GM12878 (cell line): Measurements from ENCODE around the gene AK8. TPM values are rescaled to one million over a fixed set of nuclear protein-coding genes. Genes with fewer than 3 reads are reported as not detected.

Experiments used
- ATAC-seq: fragments of 200-7000 bp; cut with Tn5 transposase; 3 replicates; pipeline ENCODE4 v1.9.1; 2020; ENCODE audit warnings: mild to moderate bottlenecking, moderate library complexity
- BruUV-seq: library from RNA; stranded (reverse); fragments of 400-500 nt; replicated peaks from 2 replicates; lab custom pipeline; 2021; lab: Mats Ljungman, UMichigan
- CTCF ChIA-PET: fragments of 300-600 bp; sonication (Branson Sonifier 250); formaldehyde crosslinking; extraction: SDS; loops from one replicate; lab custom pipeline; 2021; ENCODE audit warnings: inconsistent platforms; lab: Yijun Ruan, JAX
- POLR2A ChIA-PET: fragments of 350-600 bp; formaldehyde crosslinking; extraction: SDS; loops from one replicate; lab custom pipeline; 2021; ENCODE audit warnings: inconsistent platforms; lab: Charles Lee
- RAD21 ChIA-PET: fragments of 300-600 bp; sonication (Branson Sonifier 250); formaldehyde crosslinking; loops from one replicate; lab custom pipeline; 2023; ENCODE audit warnings: antibody characterized with exemption; ENCODE audit not compliant: unreplicated experiment; lab: Charles Lee
- SMC1A ChIA-PET: fragments of 300-600 bp; sonication (Branson Sonifier 250); formaldehyde crosslinking; loops from one replicate; lab custom pipeline; 2023; ENCODE audit not compliant: unreplicated experiment, uncharacterized antibody; lab: Charles Lee
- DNase-seq: peaks from one replicate; pipeline ENCODE4 v3.0.0-alpha.2; 2011; ENCODE audit warnings: low read depth, low spot score
- FAIRE-seq: peaks from 3 replicates; lab custom pipeline; 2011; peaks lifted over from hg19 to GRCh38; lab: Jason Lieb, UNC
- H2AFZ ChIP-seq: 2 replicates; pipeline ENCODE4 v1.6.0; 2011; ENCODE audit warnings: low read depth, low read length, control low read depth; ENCODE audit not compliant: control insufficient read depth
- H3K27ac ChIP-seq: 2 replicates; pipeline ENCODE4 v1.5.1; 2011; ENCODE audit warnings: control low read depth; ENCODE audit not compliant: control insufficient read depth, insufficient read depth
- H3K27me3 ChIP-seq, 2 experiments: replicated peaks in 1 of 2; 2 replicates each; pipeline versions ENCODE4 v1.6.0 to v1.6.1; 2011; ENCODE audit warnings: low read length in 1 of 2; ENCODE audit not compliant: control insufficient read depth in 2 of 2, insufficient read depth in 2 of 2
- H3K36me3 ChIP-seq, 2 experiments: 2 replicates each; pipeline ENCODE4 v1.5.1; 2011; ENCODE audit warnings: low read length in 1 of 2; ENCODE audit not compliant: control insufficient read depth in 2 of 2, insufficient read depth in 2 of 2
- H3K4me1 ChIP-seq: 2 replicates; pipeline ENCODE4 v1.6.1; 2011; ENCODE audit warnings: mild to moderate bottlenecking, low read length, moderate library complexity, mixed read lengths; ENCODE audit not compliant: control insufficient read depth, insufficient read depth
- H3K4me2 ChIP-seq: 2 replicates; pipeline ENCODE4 v1.6.0; 2011; ENCODE audit warnings: control low read depth; ENCODE audit not compliant: control insufficient read depth, insufficient read depth
- H3K4me3 ChIP-seq: fragments of 200-600 bp; sonication (generic); 2 replicates; pipeline ENCODE4 v1.5.1; 2016
- H3K79me2 ChIP-seq: 2 replicates; pipeline ENCODE4 v1.6.0; 2011; ENCODE audit warnings: low read length; ENCODE audit not compliant: control insufficient read depth, insufficient read depth
- H3K9ac ChIP-seq: 2 replicates; pipeline ENCODE4 v1.8.0; 2011; ENCODE audit warnings: low read length, control low read depth, mixed read lengths; ENCODE audit not compliant: control insufficient read depth, insufficient read depth
- H3K9me3 ChIP-seq: replicated peaks from 3 replicates; pipeline ENCODE4 v1.5.1; 2011; ENCODE audit warnings: mild to moderate bottlenecking, low read length; ENCODE audit not compliant: control insufficient read depth, insufficient read depth
- H4K20me1 ChIP-seq: 2 replicates; pipeline ENCODE4 v1.6.0; 2011; ENCODE audit not compliant: control insufficient read depth, insufficient read depth
- CBX3 ChIP-seq: fragments of 200-600 bp; sonication (generic); IDR thresholded peaks from 2 replicates; pipeline ENCODE4 v1.6.1; 2016; ENCODE audit warnings: low read depth, borderline replicate concordance
- HDAC2 ChIP-seq: fragments of 200-600 bp; sonication (generic); IDR thresholded peaks from 2 replicates; pipeline ENCODE4 v1.6.1; 2017
- KAT2A ChIP-seq: conservative IDR thresholded peaks from 2 replicates; pipeline ENCODE4 v1.6.1; 2011; ENCODE audit warnings: low read depth, low read length; ENCODE audit not compliant: control insufficient read depth
- NR2C1 ChIP-seq: fragments of 450-650 bp; IDR thresholded peaks from 2 replicates; pipeline ENCODE4 v1.6.1; 2017; ENCODE audit warnings: antibody characterized with exemption, mild to moderate bottlenecking, moderate library complexity
- NRF1 ChIP-seq: conservative IDR thresholded peaks from 2 replicates; pipeline ENCODE4 v1.6.1; 2011; ENCODE audit warnings: mild to moderate bottlenecking, low read depth, low read length, improper control_type of control experiment
- RELA ChIP-seq: fragments of 450-650 bp; IDR thresholded peaks from 2 replicates; pipeline ENCODE4 v1.8.0; 2014; ENCODE audit warnings: borderline replicate concordance; ENCODE audit not compliant: partially characterized antibody
- WGBS: methylation state at CpG from one replicate; pipeline ENCODE4 v1.1.6; 2016; ENCODE audit warnings: low lambda C conversion rate; ENCODE audit not compliant: insufficient replicate concordance, insufficient coverage; ENCODE audit errors: missing lambda C conversion rate; 5-methylcytosine and 5-hydroxymethylcytosine counted together
- in situ Hi-C: fragments of 300-500 bp; cut with MboI; formaldehyde crosslinking; loops from 9 replicates; pipeline ENCODE4 v1.14.3; 2018; ENCODE audit warnings: mixed read lengths
- intact Hi-C: fragments of 100-400 bp; cut with micrococcal nuclease; formaldehyde crosslinking; loops from one replicate; pipeline ENCODE4 v1.14.2; 2022; ENCODE audit not compliant: unreplicated experiment
- polyA plus RNA-seq, 11 experiments: library from polyadenylated mRNA; depleted of rRNA in 4 of 11; unstranded in 6 of 11; stranded (reverse) in 5 of 11; fragments of >200 nt; fragmentation: Nextera tagmentation in 4 of 11; fragmentation: Illumina TruSeq in 1 of 11; extraction: Ambion mirVana in 4 of 11; extraction: Trizol in 1 of 11; gene quantifications; 1 replicate in 1 of 11; 2 replicates in 10 of 11; pipeline versions ENCODE4 v1.2.1 to v1.2.3, GENCODE V29; 2011 to 2016; ENCODE audit warnings: inconsistent platforms in 2 of 11, missing spikeins in 2 of 11, low read depth in 1 of 11
- total RNA-seq, 4 experiments: library from RNA; depleted of rRNA in 3 of 4; stranded (reverse); fragments of >200 nt in 3 of 4; fragmentation: Illumina TruSeq in 1 of 4; extraction: Trizol in 1 of 4; gene quantifications; 2 replicates each; pipeline versions ENCODE4 v1.2.1 to v1.2.3, GENCODE V29; 2013 to 2021
- TF ChIP-seq, protein P1 (sequence below): IDR thresholded peaks from 2 replicates; pipeline ENCODE4 v1.6.1; 2011; ENCODE audit warnings: borderline replicate concordance, low read depth, mild to moderate bottlenecking, moderate library complexity, mixed read lengths, low read length; ENCODE audit not compliant: insufficient read depth; ENCODE audit errors: extremely low read length
- TF ChIP-seq, protein P2 (sequence below): IDR thresholded peaks from 2 replicates; pipeline ENCODE4 v1.6.1; 2011; ENCODE audit warnings: low read depth, low read length, improper control_type of control experiment, borderline replicate concordance
- TF ChIP-seq, protein P3 (sequence below): fragments of 450-650 bp; IDR thresholded peaks from 2 replicates; pipeline ENCODE4 v1.6.1; 2016; ENCODE audit warnings: mild to moderate bottlenecking
- TF ChIP-seq, protein P4 (sequence below): fragments of 450-650 bp; IDR thresholded peaks from 2 replicates; pipeline ENCODE4 v1.6.1; 2017; ENCODE audit warnings: mild to moderate bottlenecking, low read depth, inconsistent platforms; ENCODE audit not compliant: poor library complexity, severe bottlenecking
- TF ChIP-seq, protein P5 (sequence below): fragments of 450-650 bp; IDR thresholded peaks from 2 replicates; pipeline ENCODE4 v1.6.1; 2016; ENCODE audit warnings: mild to moderate bottlenecking

The AK8 gene
- total and polyA plus RNA-seq, 10 of the 15 experiments (the other 5 are each of a cell fraction or from before 2014, with no cell fraction given): 0.03 to 0.12 (median 0.06) TPM; not detected in 5

DNA sequence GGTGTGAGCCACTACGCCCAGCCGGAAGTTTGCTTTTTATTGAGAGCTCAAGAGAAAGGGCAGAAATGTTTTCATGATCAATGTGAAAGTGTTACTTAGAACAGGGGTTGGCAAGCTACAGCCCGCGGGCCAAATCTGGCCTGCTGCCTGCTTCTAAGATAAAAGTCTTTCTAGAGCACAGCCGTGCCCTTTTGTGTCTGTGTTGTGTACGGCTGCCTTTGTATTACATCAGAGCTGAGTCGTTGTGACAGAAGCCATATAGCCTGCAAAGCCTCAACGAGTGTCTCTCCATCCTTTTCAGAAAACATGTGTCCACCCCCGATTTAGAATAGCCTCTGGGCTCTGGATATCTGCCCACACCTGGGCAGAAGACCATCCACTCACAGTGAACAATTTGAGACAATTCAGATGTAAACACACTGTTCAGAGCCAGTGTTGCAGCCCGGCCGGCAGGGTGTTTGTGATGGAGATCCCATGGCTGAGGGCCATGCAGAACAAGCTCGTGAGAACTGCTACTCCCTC, 28.8 kb downstream of the AK8 start:
- Histone ChIP-seq H3K27me3 (no peaks in the 10 kb centered on the region; a peak in 1 of 4 replicates), H4K20me1 (no peaks in the 10 kb centered on the region), H2AFZ (no peak overlapping the region; the same call in 1 of the 2 replicates), H3K4me2 (no peak overlapping the region), H3K4me3 (no peak overlapping the region), H3K9me3 (no peaks in the 10 kb centered on the region), H3K79me2 (no peaks in the 10 kb centered on the region), H3K36me3 (no peaks in the 10 kb centered on the region), H3K27ac (no peak overlapping the region), H3K4me1 (no peaks in the 10 kb centered on the region), H3K9ac (no peak overlapping the region)
- DNase-seq: no peak
- ChIA-PET RAD21 (interaction anchor here (0.7 to 1.8 kb wide), 2 partner anchors 51 to 53 kb away, joined by 3 to 7 read pairs; no protein-coding TSS in a partner anchor), SMC1A (interaction anchor here (1.0 to 1.2 kb wide), 3 partner anchors 23 to 53 kb away, joined by 3 to 9 read pairs (median 7); no protein-coding TSS in a partner anchor), CTCF (interaction anchor here (0.6 to 1.3 kb wide), 13 partner anchors 10 to 203 kb away, joined by 3 to 29 read pairs (median 3); no protein-coding TSS in a partner anchor), POLR2A (interaction anchor here (0.9 kb wide), 1 partner anchor 53 kb away, joined by 3 read pairs; no protein-coding TSS in a partner anchor)
- FAIRE-seq: no peak
- BruUV-seq: no TSS peak
- 64% methylated on average over 12 of the region's 12 CpGs for WGBS
- intact Hi-C loops (no loop called here), in situ Hi-C loops (no loop called here)
- ATAC-seq: no peak
- TF ChIP-seq NRF1 (no peak), HDAC2 (no peak), RELA (no peak), KAT2A (no peak), CBX3 (no peak), NR2C1 (no peak)
- TF ChIP-seq, protein P1, sequence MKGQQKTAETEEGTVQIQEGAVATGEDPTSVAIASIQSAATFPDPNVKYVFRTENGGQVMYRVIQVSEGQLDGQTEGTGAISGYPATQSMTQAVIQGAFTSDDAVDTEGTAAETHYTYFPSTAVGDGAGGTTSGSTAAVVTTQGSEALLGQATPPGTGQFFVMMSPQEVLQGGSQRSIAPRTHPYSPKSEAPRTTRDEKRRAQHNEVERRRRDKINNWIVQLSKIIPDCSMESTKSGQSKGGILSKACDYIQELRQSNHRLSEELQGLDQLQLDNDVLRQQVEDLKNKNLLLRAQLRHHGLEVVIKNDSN: no peak
- TF ChIP-seq, protein P2, sequence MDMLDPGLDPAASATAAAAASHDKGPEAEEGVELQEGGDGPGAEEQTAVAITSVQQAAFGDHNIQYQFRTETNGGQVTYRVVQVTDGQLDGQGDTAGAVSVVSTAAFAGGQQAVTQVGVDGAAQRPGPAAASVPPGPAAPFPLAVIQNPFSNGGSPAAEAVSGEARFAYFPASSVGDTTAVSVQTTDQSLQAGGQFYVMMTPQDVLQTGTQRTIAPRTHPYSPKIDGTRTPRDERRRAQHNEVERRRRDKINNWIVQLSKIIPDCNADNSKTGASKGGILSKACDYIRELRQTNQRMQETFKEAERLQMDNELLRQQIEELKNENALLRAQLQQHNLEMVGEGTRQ: no peak
- TF ChIP-seq, protein P3, sequence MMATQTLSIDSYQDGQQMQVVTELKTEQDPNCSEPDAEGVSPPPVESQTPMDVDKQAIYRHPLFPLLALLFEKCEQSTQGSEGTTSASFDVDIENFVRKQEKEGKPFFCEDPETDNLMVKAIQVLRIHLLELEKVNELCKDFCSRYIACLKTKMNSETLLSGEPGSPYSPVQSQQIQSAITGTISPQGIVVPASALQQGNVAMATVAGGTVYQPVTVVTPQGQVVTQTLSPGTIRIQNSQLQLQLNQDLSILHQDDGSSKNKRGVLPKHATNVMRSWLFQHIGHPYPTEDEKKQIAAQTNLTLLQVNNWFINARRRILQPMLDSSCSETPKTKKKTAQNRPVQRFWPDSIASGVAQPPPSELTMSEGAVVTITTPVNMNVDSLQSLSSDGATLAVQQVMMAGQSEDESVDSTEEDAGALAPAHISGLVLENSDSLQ: no peak
- TF ChIP-seq, protein P4, sequence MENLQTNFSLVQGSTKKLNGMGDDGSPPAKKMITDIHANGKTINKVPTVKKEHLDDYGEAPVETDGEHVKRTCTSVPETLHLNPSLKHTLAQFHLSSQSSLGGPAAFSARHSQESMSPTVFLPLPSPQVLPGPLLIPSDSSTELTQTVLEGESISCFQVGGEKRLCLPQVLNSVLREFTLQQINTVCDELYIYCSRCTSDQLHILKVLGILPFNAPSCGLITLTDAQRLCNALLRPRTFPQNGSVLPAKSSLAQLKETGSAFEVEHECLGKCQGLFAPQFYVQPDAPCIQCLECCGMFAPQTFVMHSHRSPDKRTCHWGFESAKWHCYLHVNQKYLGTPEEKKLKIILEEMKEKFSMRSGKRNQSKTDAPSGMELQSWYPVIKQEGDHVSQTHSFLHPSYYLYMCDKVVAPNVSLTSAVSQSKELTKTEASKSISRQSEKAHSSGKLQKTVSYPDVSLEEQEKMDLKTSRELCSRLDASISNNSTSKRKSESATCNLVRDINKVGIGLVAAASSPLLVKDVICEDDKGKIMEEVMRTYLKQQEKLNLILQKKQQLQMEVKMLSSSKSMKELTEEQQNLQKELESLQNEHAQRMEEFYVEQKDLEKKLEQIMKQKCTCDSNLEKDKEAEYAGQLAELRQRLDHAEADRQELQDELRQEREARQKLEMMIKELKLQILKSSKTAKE: no peak
- TF ChIP-seq, protein P5, sequence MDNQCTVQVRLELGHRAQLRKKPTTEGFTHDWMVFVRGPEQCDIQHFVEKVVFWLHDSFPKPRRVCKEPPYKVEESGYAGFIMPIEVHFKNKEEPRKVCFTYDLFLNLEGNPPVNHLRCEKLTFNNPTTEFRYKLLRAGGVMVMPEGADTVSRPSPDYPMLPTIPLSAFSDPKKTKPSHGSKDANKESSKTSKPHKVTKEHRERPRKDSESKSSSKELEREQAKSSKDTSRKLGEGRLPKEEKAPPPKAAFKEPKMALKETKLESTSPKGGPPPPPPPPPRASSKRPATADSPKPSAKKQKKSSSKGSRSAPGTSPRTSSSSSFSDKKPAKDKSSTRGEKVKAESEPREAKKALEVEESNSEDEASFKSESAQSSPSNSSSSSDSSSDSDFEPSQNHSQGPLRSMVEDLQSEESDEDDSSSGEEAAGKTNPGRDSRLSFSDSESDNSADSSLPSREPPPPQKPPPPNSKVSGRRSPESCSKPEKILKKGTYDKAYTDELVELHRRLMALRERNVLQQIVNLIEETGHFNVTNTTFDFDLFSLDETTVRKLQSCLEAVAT: no peak
